Measurements from ENCODE around the gene PRKCH.

Gene PRKCH

DNA sequence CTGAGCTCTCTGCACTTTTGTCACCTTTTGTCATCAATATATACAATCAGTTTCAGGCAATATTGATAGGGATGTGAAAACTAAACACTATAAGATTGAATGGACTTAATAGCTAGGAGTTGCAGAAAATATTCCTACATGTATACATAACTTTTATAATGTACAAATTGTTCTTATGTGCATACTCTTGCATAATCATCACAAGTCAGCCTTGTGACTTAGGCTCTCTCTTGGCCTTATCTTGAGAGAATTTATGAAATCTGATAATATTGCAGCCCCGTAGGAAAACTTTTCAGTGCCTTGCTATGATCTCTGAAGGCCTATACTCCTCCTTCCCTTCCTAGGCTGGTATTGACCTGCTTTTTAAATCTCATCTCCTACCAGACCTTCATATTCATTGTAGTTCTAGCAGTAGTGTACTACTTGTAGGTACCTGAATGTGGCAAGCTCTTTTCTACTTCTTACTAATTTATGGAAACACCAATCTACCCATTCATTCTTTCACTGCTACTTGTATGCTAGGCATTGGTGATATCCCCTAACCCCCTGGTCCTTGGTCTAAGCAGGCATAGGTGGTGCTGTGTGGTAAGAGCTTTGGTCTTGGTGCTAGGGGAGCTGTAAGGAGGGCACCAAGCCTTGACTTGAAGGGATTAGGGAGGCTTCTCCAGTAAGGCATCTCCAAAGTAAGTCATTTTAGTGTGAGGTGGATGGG is 100.0 kb downstream of the PRKCH start:
- TF ChIP-seq GLIS3 (CRISPR knock-in tag; IDR thresholded peaks at IDR 0.05) = no peak
- no peak for TF ChIP-seq ISL1 (CRISPR knock-in tag; IDR thresholded peaks at IDR 0.05)
- TF ChIP-seq TCF4 (CRISPR knock-in tag; IDR thresholded peaks at IDR 0.05; ENCODE audit: borderline replicate concordance) = no peak
- no peak for TF ChIP-seq ZFP3 (CRISPR knock-in tag; IDR thresholded peaks at IDR 0.05)
- TF ChIP-seq, protein P1, sequence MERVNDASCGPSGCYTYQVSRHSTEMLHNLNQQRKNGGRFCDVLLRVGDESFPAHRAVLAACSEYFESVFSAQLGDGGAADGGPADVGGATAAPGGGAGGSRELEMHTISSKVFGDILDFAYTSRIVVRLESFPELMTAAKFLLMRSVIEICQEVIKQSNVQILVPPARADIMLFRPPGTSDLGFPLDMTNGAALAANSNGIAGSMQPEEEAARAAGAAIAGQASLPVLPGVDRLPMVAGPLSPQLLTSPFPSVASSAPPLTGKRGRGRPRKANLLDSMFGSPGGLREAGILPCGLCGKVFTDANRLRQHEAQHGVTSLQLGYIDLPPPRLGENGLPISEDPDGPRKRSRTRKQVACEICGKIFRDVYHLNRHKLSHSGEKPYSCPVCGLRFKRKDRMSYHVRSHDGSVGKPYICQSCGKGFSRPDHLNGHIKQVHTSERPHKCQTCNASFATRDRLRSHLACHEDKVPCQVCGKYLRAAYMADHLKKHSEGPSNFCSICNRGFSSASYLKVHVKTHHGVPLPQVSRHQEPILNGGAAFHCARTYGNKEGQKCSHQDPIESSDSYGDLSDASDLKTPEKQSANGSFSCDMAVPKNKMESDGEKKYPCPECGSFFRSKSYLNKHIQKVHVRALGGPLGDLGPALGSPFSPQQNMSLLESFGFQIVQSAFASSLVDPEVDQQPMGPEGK (CRISPR knock-in tag; IDR thresholded peaks at IDR 0.05; ENCODE audit: borderline replicate concordance) = no peak
- no peak for TF ChIP-seq RARB (CRISPR knock-in tag; IDR thresholded peaks at IDR 0.05)
- TF ChIP-seq ARNTL (CRISPR knock-in tag; IDR thresholded peaks at IDR 0.05; ENCODE audit: borderline replicate concordance, low read depth) = no peak
- no peak for TF ChIP-seq PPARA (CRISPR knock-in tag; IDR thresholded peaks at IDR 0.05; ENCODE audit: borderline replicate concordance)
- TF ChIP-seq, protein P2, sequence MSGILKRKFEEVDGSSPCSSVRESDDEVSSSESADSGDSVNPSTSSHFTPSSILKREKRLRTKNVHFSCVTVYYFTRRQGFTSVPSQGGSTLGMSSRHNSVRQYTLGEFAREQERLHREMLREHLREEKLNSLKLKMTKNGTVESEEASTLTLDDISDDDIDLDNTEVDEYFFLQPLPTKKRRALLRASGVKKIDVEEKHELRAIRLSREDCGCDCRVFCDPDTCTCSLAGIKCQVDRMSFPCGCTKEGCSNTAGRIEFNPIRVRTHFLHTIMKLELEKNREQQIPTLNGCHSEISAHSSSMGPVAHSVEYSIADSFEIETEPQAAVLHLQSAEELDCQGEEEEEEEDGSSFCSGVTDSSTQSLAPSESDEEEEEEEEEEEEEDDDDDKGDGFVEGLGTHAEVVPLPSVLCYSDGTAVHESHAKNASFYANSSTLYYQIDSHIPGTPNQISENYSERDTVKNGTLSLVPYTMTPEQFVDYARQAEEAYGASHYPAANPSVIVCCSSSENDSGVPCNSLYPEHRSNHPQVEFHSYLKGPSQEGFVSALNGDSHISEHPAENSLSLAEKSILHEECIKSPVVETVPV (CRISPR knock-in tag; IDR thresholded peaks at IDR 0.05) = no peak
- no peak for TF ChIP-seq ZNF565 (CRISPR knock-in tag; conservative IDR thresholded peaks at IDR 0.05; ENCODE audit: low read depth)
- no peak for TF ChIP-seq SNAI2 (CRISPR knock-in tag; IDR thresholded peaks at IDR 0.05)
- no peak for TF ChIP-seq ZNF70 (CRISPR knock-in tag; IDR thresholded peaks at IDR 0.05)
- TF ChIP-seq, protein P3, sequence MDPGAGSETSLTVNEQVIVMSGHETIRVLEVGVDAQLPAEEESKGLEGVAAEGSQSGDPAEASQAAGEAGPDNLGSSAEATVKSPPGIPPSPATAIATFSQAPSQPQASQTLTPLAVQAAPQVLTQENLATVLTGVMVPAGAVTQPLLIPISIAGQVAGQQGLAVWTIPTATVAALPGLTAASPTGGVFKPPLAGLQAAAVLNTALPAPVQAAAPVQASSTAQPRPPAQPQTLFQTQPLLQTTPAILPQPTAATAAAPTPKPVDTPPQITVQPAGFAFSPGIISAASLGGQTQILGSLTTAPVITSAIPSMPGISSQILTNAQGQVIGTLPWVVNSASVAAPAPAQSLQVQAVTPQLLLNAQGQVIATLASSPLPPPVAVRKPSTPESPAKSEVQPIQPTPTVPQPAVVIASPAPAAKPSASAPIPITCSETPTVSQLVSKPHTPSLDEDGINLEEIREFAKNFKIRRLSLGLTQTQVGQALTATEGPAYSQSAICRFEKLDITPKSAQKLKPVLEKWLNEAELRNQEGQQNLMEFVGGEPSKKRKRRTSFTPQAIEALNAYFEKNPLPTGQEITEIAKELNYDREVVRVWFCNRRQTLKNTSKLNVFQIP (CRISPR knock-in tag; IDR thresholded peaks at IDR 0.05; ENCODE audit: borderline replicate concordance, low read depth) = no peak
- TF ChIP-seq ZC3H10 (CRISPR knock-in tag; IDR thresholded peaks at IDR 0.05) = no peak
- TF ChIP-seq, protein P4, sequence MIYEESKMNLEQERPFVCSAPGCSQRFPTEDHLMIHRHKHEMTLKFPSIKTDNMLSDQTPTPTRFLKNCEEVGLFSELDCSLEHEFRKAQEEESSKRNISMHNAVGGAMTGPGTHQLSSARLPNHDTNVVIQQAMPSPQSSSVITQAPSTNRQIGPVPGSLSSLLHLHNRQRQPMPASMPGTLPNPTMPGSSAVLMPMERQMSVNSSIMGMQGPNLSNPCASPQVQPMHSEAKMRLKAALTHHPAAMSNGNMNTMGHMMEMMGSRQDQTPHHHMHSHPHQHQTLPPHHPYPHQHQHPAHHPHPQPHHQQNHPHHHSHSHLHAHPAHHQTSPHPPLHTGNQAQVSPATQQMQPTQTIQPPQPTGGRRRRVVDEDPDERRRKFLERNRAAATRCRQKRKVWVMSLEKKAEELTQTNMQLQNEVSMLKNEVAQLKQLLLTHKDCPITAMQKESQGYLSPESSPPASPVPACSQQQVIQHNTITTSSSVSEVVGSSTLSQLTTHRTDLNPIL (CRISPR knock-in tag; IDR thresholded peaks at IDR 0.05; ENCODE audit: low read depth) = no peak
- no peak for TF ChIP-seq OSR1 (CRISPR knock-in tag; IDR thresholded peaks at IDR 0.05)
- no peak for TF ChIP-seq ZFP30 (CRISPR knock-in tag; IDR thresholded peaks at IDR 0.05)
- ATAC-seq = no peak

DNA sequence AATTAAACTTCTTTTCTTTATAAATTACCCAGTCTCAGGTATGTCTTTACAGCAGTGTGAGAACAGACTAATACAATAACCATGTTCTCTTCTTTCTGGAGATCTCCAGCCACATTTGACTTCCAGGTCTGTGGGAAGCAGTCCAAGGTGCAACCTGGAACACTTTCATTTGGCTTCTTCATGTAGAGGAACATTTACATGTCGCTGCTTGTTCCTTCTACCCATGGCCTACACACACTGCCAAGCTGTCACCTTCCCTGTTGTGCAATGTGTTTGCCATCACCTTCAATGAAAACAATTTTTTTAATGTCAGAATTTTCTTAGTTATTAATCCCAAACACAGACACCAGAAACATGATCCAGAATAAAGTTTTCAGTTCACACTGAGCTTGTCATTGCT is 104.7 kb downstream of the PRKCH start:
- ATAC-seq = no peak
- TF ChIP-seq CSDC2 (CRISPR knock-in tag; IDR thresholded peaks at IDR 0.05) = no peak
- TF ChIP-seq ZFP30 (CRISPR knock-in tag; IDR thresholded peaks at IDR 0.05) = no peak
- no peak for TF ChIP-seq TCF4 (CRISPR knock-in tag; IDR thresholded peaks at IDR 0.05; ENCODE audit: borderline replicate concordance)
- TF ChIP-seq ZC3H10 (CRISPR knock-in tag; IDR thresholded peaks at IDR 0.05) = no peak
- TF ChIP-seq GLIS3 (CRISPR knock-in tag; IDR thresholded peaks at IDR 0.05) = no peak
- TF ChIP-seq, protein P4 (CRISPR knock-in tag; IDR thresholded peaks at IDR 0.05; ENCODE audit: low read depth) = no peak
- TF ChIP-seq ZNF70 (CRISPR knock-in tag; IDR thresholded peaks at IDR 0.05) = no peak
- no peak for TF ChIP-seq PPARA (CRISPR knock-in tag; IDR thresholded peaks at IDR 0.05; ENCODE audit: borderline replicate concordance)
- no peak for TF ChIP-seq ARNTL (CRISPR knock-in tag; IDR thresholded peaks at IDR 0.05; ENCODE audit: borderline replicate concordance, low read depth)
- TF ChIP-seq, protein P1 (CRISPR knock-in tag; IDR thresholded peaks at IDR 0.05; ENCODE audit: borderline replicate concordance) = no peak
- TF ChIP-seq, protein P3 (CRISPR knock-in tag; IDR thresholded peaks at IDR 0.05; ENCODE audit: borderline replicate concordance, low read depth) = no peak
- TF ChIP-seq TOX (CRISPR knock-in tag; IDR thresholded peaks at IDR 0.05; ENCODE audit: borderline replicate concordance) = no peak
- TF ChIP-seq ISL1 (CRISPR knock-in tag; IDR thresholded peaks at IDR 0.05) = no peak
- TF ChIP-seq, protein P2 (CRISPR knock-in tag; IDR thresholded peaks at IDR 0.05) = no peak
- TF ChIP-seq, protein P5, sequence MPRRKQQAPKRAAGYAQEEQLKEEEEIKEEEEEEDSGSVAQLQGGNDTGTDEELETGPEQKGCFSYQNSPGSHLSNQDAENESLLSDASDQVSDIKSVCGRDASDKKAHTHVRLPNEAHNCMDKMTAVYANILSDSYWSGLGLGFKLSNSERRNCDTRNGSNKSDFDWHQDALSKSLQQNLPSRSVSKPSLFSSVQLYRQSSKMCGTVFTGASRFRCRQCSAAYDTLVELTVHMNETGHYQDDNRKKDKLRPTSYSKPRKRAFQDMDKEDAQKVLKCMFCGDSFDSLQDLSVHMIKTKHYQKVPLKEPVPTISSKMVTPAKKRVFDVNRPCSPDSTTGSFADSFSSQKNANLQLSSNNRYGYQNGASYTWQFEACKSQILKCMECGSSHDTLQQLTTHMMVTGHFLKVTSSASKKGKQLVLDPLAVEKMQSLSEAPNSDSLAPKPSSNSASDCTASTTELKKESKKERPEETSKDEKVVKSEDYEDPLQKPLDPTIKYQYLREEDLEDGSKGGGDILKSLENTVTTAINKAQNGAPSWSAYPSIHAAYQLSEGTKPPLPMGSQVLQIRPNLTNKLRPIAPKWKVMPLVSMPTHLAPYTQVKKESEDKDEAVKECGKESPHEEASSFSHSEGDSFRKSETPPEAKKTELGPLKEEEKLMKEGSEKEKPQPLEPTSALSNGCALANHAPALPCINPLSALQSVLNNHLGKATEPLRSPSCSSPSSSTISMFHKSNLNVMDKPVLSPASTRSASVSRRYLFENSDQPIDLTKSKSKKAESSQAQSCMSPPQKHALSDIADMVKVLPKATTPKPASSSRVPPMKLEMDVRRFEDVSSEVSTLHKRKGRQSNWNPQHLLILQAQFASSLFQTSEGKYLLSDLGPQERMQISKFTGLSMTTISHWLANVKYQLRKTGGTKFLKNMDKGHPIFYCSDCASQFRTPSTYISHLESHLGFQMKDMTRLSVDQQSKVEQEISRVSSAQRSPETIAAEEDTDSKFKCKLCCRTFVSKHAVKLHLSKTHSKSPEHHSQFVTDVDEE (CRISPR knock-in tag; IDR thresholded peaks at IDR 0.05) = no peak
- TF ChIP-seq ZNF8 (CRISPR knock-in tag; IDR thresholded peaks at IDR 0.05) = no peak
- TF ChIP-seq ZNF565 (CRISPR knock-in tag; conservative IDR thresholded peaks at IDR 0.05; ENCODE audit: low read depth) = no peak

Measured in SK-N-SH treated with all-trans-retinoic acid at 6 μM for 48 hours (cell line).